ENCODE data around the gene TRIP10.
"Not testable (repeated sequence)": the region's sequence is repeated elsewhere in the genome, so short reads cannot be mapped to it uniquely, and the experiment has no call there.

The TRIP10 gene, protein sequence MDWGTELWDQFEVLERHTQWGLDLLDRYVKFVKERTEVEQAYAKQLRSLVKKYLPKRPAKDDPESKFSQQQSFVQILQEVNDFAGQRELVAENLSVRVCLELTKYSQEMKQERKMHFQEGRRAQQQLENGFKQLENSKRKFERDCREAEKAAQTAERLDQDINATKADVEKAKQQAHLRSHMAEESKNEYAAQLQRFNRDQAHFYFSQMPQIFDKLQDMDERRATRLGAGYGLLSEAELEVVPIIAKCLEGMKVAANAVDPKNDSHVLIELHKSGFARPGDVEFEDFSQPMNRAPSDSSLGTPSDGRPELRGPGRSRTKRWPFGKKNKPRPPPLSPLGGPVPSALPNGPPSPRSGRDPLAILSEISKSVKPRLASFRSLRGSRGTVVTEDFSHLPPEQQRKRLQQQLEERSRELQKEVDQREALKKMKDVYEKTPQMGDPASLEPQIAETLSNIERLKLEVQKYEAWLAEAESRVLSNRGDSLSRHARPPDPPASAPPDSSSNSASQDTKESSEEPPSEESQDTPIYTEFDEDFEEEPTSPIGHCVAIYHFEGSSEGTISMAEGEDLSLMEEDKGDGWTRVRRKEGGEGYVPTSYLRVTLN

GRCh38 chr19:6739390-6739882, at the start of gene TRIP10:
Gene TRIP10 (plus strand): TSS chr19:6739680. CDS start chr19:6739762, 82 bp downstream.
- peak; percentile 32 to 68 for DNase-seq

GRCh38 chr19:6690160-6690885, 49.2 kb upstream of the TRIP10 start:
- DNase-seq = no peak

DNA sequence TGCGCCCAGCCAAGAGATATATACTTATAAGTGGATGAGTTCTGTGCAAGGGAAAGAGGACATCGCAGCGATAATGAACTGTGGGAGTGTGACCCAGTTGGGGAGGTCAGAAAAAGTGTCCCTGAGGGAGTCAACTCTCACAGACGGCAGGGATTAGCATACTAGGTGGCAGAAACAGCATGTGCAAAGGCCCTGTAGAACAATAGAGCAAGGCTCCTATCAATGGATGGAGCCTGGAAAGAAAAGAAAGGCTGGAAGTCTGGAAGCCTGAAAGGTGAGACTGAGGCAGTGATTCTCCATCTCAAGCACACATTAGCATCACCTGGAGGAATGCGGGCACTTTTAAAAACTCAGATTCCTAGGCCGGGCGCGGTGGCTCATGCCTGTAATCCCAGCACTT, 48.1 kb upstream of the TRIP10 start:
- DNase-seq = no peak

DNA sequence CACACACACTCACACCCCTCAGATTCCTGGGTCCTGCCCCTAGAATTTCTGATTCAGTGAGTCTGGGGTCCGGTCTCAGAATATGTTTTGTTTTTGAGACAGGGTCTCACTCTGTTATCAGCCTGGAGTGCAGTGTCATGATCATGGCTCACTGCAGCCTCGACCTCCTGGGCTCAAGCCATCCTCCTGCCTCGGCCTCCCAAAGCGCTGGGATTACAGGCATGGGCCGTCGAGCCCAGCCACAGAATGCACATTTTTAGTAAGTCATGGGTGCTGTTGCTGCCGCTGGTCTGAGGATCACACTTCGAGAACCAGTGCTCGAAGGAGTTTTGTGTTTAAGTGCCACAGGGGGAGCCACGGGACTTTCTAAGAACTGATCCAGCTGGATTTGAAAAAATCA, 47.5 kb upstream of the TRIP10 start:
- DNase-seq = no peak

- DNase-seq = no peak
These were observed 46.4 kb upstream of the TRIP10 start for GRCh38 chr19:6693056-6693471.

GRCh38 chr19:6693681-6694080, 45.8 kb upstream of the TRIP10 start:
- DNase-seq = no peak

- no peak for DNase-seq
These were observed 45.2 kb upstream of the TRIP10 start for GRCh38 chr19:6694147-6694815.

GRCh38 chr19:6696239-6696820, 43.1 kb upstream of the TRIP10 start:
- DNase-seq = no peak

DNA sequence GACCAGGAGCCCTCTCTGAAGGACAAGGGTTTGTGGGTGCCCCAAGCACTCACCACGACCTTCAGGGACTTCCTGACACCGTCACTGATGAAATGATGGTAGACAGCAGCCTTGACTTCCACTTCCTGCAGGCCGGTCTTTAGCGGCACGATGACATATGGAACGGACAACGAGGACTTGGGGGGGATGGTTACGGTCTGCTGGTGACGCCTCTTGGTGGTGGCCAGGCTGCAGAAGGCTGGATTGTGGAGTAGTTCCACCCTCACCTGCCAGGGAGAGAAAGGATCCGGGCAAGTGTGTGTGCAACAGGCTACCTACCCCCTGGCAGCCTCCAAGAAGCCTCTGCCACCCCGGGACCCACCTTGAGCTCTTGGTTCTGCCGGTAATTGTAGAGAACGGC, 42.2 kb upstream of the TRIP10 start:
- no peak for DNase-seq

- no peak for DNase-seq
These were observed 39.5 kb upstream of the TRIP10 start for GRCh38 chr19:6699935-6700334.

- DNase-seq = no peak
These were observed 38.7 kb upstream of the TRIP10 start for GRCh38 chr19:6700586-6701316.

GRCh38 chr19:6705931-6706632, 33.4 kb upstream of the TRIP10 start:
- DNase-seq = no peak

GRCh38 chr19:6706633-6706958, 32.9 kb upstream of the TRIP10 start:
- no peak for DNase-seq

DNA sequence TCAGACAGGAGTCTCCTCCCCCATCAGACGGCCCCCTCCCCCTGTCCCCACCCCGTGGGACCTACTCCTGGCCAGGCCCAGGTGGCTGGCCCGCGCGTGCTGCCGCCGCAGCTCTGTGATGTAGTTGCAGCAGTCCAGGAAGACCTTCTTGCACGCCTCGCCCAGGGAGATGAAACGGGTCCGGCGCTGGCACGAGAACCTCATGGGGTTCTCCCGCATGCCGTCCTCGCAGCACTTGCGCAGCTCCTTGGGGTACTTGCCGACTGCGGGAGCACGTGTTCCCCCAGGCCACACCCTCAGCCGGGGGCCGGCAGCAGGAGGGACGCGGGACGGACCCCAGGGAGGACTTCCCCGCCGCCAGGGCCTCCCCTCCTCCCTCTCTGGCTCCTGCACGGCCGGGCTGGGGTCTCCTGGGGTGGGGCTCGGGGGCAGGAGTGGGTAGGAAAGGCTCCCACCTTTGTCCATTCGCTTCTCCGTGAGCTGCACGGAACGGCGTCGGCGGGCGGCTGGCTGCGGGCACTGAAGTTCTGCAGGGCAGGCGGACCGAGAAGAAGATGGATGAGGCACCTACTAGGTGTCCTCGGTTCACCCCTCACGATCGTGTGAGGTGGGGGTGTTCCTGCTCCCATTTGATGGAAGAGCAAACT, 32.3 kb upstream of the TRIP10 start:
- DNase-seq = no peak

- no peak for DNase-seq
These were observed 31.8 kb upstream of the TRIP10 start for GRCh38 chr19:6707658-6708018.

- DNase-seq = no peak
These were observed 31.1 kb upstream of the TRIP10 start for GRCh38 chr19:6708346-6708745.

DNA sequence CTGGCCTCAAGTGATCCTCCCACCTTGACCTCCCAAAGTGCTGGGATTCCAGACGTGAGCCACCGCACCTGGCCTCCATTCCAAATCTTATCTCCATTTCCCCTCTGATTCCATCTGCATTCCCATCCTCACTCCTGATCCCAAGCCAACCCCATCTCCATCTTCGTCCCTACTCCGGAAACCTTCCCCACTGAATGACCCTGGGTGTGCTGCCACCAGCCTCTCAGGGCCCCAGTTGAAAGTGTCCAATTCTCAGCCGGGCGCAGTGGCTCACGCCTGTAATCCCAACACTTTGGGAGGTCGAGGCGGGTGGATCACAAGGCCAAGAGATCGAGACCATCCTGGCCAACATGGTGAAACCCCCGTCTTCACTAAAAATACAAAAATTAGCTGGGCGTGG, 30.6 kb upstream of the TRIP10 start:
- not testable (repeated sequence) for DNase-seq

- no peak for DNase-seq
These were observed 29.9 kb upstream of the TRIP10 start for GRCh38 chr19:6709549-6709948.

DNA sequence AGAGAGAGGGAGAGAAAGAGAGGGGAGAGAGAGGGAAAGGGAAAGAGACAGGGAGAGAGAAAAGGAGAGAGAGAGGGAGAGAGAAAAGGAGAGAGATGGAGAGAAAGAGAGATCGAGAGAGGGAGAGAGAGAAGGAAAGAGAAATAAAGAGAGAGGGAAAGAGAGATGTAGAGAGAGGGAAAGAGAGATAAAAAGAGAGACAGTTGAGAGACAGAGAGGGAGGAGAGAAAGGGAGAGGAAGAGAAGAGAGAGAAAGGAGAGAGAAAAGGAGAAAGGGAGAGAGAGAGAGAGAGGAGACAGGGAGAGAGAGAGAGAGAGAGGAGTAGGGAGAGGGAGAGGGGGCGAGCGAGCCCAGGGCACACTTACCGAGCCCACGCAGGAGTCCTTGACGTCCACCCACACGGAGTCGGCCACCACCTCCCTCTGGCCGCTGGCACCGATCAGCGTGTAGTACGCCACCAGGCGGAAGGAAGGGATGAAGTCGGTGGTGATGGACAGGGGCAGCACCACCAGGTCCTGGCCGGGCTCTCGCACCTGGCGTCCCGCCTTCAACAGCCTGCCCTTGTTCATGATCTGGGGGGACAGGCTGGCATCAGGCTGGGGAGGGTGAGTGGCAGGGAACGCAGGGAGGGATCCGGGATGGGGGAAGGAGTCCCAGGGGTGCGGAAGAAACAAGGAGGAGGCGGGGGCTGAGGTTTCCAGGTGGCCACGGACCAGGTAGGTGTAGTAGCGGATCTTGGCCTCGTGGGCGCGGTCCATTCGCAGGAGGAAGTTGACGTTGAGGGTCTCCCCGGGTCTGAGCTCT, 29.0 kb upstream of the TRIP10 start:
- peak; percentile 38 to 59 for DNase-seq

GRCh38 chr19:6711078-6711361, 28.5 kb upstream of the TRIP10 start:
- no peak for DNase-seq
